GM12873 (cell line): ENCODE results near the gene GOLGA8B.

Experiments used
- TF ChIP-seq, protein P1 (sequence below): IDR thresholded peaks from 2 replicates; pipeline ENCODE4 v1.5.1; 2012; ENCODE audit warnings: low read depth, mild to moderate bottlenecking, moderate library complexity, low read length, control low read depth; ENCODE audit not compliant: insufficient read depth; ENCODE audit errors: missing control alignments

GOLGA8B gene

DNA sequence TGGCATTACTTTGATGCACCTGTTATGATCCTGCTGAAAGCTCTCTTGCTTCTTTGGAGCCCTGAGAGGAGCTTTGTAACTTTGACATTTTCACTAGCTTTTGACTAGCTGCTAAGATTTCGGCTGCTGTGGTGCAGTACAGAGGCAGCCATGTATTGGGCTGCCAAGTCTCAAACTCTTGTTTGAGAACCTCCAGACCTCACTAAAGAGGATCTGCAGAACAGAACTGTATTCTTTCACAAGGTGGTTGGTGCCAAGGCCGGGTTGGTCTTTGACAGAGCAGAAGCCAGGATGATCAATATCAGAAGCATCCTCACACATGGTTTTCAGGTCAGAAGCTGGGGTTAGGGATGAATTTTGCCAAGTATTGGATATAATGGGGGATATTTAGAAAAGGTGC, 34.6 kb upstream of the GOLGA8B start:
- TF ChIP-seq, protein P1, sequence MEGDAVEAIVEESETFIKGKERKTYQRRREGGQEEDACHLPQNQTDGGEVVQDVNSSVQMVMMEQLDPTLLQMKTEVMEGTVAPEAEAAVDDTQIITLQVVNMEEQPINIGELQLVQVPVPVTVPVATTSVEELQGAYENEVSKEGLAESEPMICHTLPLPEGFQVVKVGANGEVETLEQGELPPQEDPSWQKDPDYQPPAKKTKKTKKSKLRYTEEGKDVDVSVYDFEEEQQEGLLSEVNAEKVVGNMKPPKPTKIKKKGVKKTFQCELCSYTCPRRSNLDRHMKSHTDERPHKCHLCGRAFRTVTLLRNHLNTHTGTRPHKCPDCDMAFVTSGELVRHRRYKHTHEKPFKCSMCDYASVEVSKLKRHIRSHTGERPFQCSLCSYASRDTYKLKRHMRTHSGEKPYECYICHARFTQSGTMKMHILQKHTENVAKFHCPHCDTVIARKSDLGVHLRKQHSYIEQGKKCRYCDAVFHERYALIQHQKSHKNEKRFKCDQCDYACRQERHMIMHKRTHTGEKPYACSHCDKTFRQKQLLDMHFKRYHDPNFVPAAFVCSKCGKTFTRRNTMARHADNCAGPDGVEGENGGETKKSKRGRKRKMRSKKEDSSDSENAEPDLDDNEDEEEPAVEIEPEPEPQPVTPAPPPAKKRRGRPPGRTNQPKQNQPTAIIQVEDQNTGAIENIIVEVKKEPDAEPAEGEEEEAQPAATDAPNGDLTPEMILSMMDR, result no peak

DNA sequence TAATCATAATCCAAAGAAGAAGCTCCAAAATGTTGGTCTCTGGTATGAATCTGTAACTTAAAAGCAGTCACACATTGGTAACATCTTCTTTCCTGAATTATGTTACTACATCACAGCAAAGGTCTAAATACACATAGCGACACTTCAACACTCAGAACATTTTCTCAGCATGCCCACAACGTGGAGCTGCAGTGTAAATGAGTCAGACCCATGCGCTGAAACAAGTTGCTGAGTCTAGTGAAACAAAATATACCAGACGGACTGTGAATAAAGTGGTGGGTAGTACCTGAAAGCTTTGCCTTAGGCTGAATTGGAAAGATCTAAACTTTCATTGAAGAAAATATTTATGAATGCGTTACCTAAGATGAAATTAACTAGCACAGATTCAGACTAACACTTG, 33.2 kb upstream of the GOLGA8B start:
- TF ChIP-seq, protein P1, result no peak

DNA sequence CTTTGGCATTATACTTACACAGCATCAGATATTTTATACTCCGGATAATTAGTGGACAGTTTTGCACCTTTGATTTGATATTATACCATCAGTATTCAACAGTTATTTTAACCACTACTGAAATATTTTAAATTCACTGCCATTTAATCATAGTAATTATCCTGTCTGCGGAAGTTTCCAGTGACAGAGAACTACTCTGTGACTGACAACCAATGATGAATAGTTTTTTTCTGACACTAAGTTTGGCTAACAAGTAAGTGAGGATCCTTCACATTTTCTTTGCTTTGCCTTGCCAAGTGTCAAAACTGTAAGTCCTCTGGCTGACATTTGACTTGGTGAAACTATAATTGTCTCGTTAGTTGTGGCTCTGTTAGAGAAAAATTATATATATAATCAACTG, 30.5 kb upstream of the GOLGA8B start:
- TF ChIP-seq, protein P1, result no peak

DNA sequence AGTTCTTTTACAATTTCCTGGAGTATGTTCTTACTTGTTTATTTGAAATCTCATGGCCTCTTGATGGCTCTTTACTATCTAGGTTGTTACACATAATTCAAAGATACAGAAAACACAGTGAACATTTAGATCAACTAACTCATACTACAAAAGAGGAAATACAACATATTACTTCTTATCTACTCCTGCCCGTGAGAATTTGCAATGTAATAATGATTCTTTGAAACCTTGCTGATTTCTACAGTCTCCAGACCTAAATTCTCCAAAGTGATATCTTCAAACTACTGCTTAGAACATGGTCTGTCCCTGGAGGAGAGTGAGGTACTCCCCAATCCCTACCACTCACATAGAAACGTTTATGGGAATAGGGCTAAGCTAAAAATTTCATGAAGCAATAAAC, 29.9 kb upstream of the GOLGA8B start:
- TF ChIP-seq, protein P1, result no peak

DNA sequence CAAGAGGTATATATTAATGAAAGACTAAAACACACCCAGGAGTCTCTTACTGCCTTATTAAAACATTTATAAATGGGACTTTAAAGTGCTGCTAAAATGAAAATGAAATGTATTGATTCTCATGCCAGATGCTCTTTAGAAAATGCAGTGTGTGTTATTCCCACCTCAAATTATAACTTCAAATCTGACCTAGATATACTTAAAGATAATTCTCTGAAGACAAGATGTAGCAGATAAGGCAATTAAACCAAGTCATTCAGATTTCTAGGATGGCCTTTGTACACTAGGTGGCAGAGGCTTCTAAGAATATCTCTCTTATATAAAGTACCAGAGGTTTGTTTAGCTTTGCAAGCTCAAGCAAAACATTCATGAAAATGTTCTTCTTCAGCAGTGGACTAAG, 26.9 kb upstream of the GOLGA8B start:
- TF ChIP-seq, protein P1, result peak; percentile 33

DNA sequence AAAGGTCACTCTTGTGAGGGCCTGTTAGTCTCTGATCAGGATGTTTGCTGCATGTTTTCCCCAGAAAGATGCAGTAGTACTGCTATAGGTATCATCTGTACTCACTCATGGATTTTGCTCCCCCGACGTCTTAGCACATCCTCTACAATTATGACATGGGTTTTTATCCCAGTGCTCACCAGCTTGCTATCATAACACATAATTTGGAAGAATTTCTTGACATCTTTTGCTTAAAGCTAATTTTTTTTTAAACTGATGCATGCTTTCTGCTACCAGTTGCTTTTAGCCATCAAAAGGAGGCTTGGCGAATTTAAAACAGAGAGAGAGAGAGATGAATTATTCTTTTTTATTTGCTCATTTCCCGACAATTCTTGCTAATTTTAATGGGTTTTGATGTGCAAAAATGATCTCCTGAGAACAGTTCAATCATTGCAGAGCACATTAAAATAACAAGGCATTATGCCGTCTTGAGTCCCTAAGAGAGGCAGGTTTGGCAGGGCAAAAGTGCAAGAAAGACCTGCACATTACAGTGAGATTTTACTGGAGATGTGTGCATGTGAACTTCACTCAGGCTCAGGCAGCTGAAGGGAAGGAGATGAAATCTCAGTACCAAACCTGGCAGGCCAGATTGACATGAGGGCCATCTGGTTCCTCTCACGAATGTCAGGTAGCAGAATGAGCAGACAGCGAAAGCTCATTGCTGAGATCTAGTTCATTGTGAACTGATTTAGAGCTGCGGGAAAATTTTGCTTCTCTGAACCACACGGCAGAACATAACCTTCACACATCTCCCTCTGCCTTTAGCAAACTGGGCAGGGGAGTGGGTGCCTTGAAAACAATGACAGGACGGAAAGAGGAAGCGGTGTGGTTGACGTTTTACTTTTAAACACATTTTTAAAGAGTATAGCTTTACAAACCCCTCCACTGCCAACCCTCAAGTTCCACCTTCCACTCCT, 25.9 kb upstream of the GOLGA8B start:
- TF ChIP-seq, protein P1, result no peak

DNA sequence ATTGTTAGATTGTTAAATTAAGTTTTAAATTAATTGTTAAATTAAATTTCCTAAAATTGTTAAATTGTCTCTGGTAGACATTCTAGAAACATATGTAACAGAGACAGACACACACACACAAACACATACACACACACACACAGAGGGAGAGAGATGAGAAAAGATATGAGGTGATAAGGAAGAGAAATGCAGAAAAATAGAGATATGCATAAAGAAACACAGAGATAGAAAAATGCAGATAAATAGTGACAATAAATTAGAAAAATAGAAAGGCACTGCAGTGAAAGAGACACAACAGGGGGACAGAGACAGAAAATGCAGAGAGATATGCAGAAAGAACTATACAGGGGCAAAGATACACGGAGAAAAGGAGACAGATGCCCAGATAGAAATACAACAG, 25.1 kb upstream of the GOLGA8B start:
- TF ChIP-seq, protein P1, result no peak
